Neural crest cell (in vitro differentiated cells): ENCODE results near the gene NOL4L. TPM values are rescaled to one million over a fixed set of nuclear protein-coding genes. Genes with fewer than 3 reads are reported as not detected.
A peak's percentile ranks its signal among the peaks of the same experiment; 100 is the strongest.

Source experiments
- DNase-seq: peaks from one replicate; pipeline ENCODE4 v3.0.0; 2021; ENCODE audit warnings: low read depth, mixed read lengths, low spot score
- H3K27ac Mint-ChIP-seq: one replicate; pipeline ENCODE4 v1.8.0; 2021; ENCODE audit warnings: mild to moderate bottlenecking, mixed read lengths; ENCODE audit not compliant: unreplicated experiment
- H3K27me3 Mint-ChIP-seq: 2 replicates; pipeline ENCODE4 v1.8.0; 2021; ENCODE audit warnings: low read depth, mild to moderate bottlenecking, mixed read lengths
- H3K36me3 Mint-ChIP-seq: 2 replicates; pipeline ENCODE4 v1.8.0; 2021; ENCODE audit warnings: low read depth, mild to moderate bottlenecking, mixed read lengths
- H3K4me1 Mint-ChIP-seq: 2 replicates; pipeline ENCODE4 v1.8.0; 2021; ENCODE audit warnings: mixed read lengths
- H3K4me3 Mint-ChIP-seq: one replicate; pipeline ENCODE4 v1.8.0; 2021; ENCODE audit warnings: mild to moderate bottlenecking, mixed read lengths
- H3K9me3 Mint-ChIP-seq: 2 replicates; pipeline ENCODE4 v1.8.0; 2021; ENCODE audit warnings: mixed read lengths
- total RNA-seq: library from RNA; stranded (reverse); gene quantifications from 2 replicates; pipeline ENCODE4 v1.2.1, GENCODE V29; 2021
- TF ChIP-seq, protein P1 (sequence below): fragments of 200-600 bp; sonication (generic); conservative IDR thresholded peaks from 2 replicates; pipeline ENCODE4 v1.5.0; 2021; ENCODE audit warnings: antibody characterized with exemption, mild to moderate bottlenecking

The NOL4L gene
- total RNA-seq, 1 donor from 2014 or later: 52.3 TPM

DNA sequence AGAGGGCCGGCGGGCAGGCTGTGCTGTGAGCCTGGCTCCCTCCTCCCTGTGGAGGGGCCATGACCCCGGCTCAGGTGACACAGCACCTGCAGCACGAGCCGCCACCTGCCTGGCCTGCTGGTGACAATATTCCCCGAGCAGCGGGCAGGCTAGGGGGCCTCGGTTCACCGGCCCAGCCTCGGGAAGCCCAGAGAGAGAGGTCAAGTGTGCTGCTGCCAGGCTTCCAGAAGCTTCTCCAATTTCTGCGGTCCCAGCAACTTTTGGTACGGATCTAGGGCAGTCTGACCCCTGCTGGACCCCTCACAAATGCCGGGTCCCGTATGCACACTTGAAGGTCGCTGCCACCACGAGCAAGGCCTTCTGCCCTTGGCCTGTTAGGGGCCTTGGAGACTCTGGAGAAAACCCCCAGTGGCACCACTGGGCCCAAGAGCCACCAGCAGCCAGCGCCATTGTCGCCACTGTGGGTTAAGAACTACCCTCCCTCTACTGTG lies 38.6 kb upstream of the NOL4L start:
- DNase-seq: no peak
- peaks cover 28% of the 10 kb centered on the region for H3K4me1 Mint-ChIP-seq
- H3K36me3 Mint-ChIP-seq: no peaks in the 10 kb centered on the region
- H3K9me3 Mint-ChIP-seq: no peaks in the 10 kb centered on the region
- peaks cover 13% of the 10 kb centered on the region for H3K27me3 Mint-ChIP-seq
- TF ChIP-seq, protein P1, sequence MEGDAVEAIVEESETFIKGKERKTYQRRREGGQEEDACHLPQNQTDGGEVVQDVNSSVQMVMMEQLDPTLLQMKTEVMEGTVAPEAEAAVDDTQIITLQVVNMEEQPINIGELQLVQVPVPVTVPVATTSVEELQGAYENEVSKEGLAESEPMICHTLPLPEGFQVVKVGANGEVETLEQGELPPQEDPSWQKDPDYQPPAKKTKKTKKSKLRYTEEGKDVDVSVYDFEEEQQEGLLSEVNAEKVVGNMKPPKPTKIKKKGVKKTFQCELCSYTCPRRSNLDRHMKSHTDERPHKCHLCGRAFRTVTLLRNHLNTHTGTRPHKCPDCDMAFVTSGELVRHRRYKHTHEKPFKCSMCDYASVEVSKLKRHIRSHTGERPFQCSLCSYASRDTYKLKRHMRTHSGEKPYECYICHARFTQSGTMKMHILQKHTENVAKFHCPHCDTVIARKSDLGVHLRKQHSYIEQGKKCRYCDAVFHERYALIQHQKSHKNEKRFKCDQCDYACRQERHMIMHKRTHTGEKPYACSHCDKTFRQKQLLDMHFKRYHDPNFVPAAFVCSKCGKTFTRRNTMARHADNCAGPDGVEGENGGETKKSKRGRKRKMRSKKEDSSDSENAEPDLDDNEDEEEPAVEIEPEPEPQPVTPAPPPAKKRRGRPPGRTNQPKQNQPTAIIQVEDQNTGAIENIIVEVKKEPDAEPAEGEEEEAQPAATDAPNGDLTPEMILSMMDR: peak; percentile 24
- no peak overlapping the region for H3K27ac Mint-ChIP-seq
- no peak overlapping the region for H3K4me3 Mint-ChIP-seq

DNA sequence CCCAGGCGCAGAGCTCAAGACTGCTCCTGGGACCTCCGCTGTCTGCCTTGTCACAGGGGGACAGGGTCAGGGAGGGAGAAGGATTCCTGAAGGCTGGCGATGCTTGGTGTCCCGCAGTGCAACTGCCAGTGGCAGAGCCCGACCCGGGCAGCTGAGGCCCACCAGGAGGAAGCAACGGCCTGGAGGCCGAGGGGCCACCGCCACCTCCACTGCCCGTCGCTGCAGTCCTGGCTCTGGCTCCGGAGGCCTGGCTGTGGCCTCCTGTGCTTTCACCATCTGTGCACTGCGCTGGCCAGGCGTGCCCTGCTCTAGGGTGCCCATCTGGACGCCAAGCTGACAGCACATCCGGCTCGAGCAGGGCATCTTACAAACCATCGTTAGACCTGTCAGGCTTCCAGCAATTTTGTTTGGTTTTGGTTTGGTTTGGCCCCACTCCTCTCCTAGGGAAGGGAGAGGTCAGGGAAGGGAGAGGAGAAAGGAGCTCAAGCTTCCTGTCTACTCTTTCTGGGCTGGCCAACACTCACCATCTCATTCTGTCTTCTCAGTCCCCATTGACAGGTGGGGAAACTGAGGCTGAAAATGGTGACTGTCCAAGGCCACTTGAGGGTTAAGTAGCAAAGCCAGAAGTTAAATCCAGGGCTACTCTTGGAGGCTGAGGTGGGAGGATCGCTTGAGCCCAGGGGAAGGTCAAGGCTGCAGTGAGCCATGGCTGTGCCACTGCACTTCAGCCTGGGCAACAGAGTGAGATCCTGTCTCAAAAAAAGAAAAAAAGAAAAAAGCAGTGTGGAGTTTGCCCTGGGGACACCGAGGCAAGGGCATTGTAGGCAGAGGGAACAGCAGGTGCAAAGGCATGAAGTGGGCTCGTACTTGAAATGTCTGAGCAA lies 37.7 kb upstream of the NOL4L start:
- peaks cover 16% of the 10 kb centered on the region for H3K27me3 Mint-ChIP-seq
- H3K4me1 Mint-ChIP-seq: peaks cover 23% of the 10 kb centered on the region
- H3K36me3 Mint-ChIP-seq: no peaks in the 10 kb centered on the region
- DNase-seq: no peak
- no peak overlapping the region for H3K4me3 Mint-ChIP-seq
- no peaks in the 10 kb centered on the region for H3K9me3 Mint-ChIP-seq
- TF ChIP-seq, protein P1: no peak
- no peak overlapping the region for H3K27ac Mint-ChIP-seq

DNA sequence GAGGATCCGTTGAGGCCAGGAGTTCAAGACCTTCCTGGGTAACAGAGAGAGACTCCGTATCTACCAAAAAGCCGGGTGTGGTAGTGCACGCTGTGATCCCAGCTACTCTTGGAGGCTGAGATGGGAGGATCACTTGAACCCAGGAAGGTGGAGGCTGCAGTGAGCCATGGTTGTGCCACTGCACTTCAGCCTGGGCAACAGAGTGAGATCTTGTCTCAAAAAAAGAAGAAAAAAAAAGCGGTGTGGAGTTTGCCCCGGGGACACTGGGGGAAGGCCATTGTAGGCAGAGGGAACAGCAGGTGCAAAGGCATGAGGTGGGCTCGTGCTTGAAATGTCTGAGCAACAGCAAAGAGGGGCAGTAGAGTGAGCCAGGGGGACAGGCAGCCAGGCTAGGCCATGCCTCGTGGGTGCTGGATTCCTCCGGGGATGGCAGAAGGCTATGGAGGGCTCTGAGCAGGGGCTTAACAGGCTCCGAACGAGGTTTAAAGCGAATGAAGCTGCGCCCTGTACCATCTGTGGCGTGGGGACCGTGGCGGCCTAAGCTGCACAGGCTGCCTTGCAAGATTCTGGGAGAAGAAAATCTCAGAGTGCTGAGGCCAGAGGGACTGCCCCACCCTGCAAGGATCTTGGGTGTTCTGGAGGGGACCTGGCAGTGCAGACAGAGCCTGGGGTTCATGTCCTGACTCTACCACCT lies 36.9 kb upstream of the NOL4L start:
- no peaks in the 10 kb centered on the region for H3K36me3 Mint-ChIP-seq
- H3K27me3 Mint-ChIP-seq: peaks cover 16% of the 10 kb centered on the region
- peaks cover 17% of the 10 kb centered on the region for H3K4me1 Mint-ChIP-seq
- no peak overlapping the region for H3K27ac Mint-ChIP-seq
- no peaks in the 10 kb centered on the region for H3K9me3 Mint-ChIP-seq
- no peak for DNase-seq
- H3K4me3 Mint-ChIP-seq: no peak overlapping the region
- TF ChIP-seq, protein P1: no peak

DNA sequence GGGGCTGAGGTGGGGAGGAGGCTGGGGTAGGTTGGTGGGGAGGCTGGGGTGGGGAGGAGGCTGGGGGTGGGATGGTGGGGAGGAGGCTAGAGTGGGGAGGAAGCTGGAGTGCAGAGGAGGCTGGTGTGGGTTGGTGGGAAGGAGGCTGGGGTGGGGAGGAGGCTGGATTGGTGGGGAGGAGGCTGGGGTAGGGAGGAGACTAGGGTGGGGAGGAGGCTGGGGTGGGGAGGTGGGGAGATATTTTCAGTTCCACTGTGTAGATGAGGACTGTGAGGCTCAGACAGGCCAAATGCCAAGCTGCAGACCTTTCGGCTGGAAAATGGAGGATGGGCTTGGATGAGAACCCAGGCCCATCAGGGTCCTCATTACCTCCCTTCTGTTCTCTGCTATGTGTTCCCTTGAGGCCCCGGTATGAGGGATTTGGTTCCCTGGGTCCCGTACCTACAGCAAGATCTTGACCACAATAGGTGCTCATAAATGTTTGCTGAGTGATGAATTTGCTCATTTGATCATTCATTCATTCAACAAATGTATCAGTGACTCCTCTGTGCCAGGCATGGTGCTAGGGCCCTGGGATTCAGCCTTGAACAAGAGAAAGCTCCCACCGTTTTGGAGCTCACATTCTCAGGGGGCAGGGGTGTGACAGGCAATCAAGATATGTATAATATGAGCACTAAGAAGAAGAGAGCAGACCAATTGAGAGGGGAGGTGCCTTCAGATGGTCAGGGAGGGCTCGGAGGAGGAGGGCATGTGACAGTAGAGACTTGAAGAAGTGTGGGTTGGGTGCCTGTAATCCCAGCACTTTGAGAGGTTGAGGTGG lies 36.1 kb upstream of the NOL4L start:
- no peaks in the 10 kb centered on the region for H3K9me3 Mint-ChIP-seq
- no peaks in the 10 kb centered on the region for H3K36me3 Mint-ChIP-seq
- H3K4me3 Mint-ChIP-seq: no peak overlapping the region
- peaks cover 17% of the 10 kb centered on the region for H3K4me1 Mint-ChIP-seq
- TF ChIP-seq, protein P1: no peak
- no peak overlapping the region for H3K27ac Mint-ChIP-seq
- H3K27me3 Mint-ChIP-seq: peaks cover 16% of the 10 kb centered on the region
- no peak for DNase-seq

DNA sequence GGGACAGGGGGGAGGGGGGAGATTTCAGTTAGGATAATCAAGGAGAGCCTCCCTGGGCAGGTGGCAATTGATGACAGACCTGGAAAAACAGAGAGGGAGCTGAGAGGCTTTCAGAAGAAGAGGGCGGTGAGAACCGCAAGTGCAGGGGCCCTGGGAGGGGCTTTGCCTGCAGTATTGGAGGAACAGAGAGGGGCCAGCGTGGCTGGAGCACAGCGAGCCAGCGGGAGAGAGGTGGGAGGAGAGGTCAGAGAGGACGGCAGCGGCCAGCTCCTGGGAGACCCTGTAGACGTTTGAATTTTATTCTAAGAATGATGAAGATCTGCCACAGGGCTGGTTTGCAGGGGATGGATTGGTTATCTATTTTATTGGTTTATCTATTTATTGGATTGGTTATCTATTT lies 34.5 kb upstream of the NOL4L start:
- Mint-ChIP-seq H3K4me3 (no peak overlapping the region), H3K9me3 (no peaks in the 10 kb centered on the region), H3K36me3 (no peaks in the 10 kb centered on the region), H3K4me1 (peaks cover 12% of the 10 kb centered on the region), H3K27ac (no peak overlapping the region), H3K27me3 (peaks cover 19% of the 10 kb centered on the region)
- TF ChIP-seq, protein P1: no peak
- no peak for DNase-seq
